NCI-H446 treated with DMSO at 0.1 percent for 48 hours (cell line): ENCODE data around the gene PRM3.
"Not testable (repeated sequence)": the region's sequence is repeated elsewhere in the genome, so short reads cannot be mapped to it uniquely, and the experiment has no call there.

ENCODE experiments used
- DNase-seq: peaks from one replicate; lab custom pipeline; 2025; lab: John Stamatoyannopoulos, UW

Gene PRM3

DNA sequence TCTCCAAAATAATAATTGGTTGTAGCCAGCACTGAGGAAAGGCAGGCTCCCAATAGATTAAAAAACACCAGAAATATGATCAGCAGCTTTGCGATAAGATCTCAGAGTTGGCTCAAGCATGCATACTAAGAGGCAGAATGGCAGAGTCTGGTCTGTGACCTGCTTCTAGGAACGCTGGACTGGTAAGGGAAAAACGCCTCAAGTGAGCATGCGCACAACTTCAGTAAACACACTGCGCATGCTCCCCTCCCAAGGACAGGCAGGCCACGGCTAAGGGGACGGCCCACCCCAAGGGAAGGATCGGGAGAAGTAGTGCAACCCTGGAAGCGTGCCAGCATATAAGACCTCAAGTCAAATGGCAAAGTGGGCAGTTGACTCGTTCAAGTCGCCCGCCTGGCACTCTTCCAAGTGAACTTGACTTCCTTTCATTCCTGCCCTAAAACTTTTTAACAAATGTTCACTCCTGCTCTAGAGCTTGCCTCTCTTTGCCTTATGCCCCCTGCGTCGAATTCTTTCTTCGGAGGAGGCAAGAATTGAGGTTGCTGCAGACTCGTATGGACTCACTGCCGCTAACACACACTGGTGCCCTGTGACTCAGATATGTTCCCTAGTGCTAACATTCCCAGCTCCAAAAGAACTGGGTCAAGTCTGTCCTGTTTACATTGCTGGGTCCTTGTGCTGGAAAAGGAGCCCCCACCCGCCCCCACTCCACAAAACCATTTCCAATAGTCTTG lies 30.1 kb upstream of the PRM3 start:
- no peak for DNase-seq

DNA sequence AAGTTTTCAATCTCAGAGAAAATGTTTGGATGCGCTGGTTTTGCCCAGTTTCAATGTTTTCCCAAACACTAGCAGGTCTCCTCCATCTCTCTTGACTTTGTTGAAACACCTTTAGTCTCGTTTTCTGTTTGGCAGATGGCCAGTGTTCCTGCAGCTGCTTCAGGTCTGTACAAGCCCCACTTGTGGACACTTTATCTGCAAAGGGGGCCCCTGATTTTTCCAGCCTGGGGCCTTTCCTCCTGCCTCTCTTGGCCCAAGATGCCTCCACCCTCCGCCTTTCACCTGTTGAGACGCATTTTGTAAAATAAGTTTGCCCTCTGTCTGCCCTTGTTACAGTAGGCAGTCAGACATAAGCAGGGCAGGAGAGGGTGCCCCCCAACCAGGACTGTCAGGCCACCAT lies 29.5 kb upstream of the PRM3 start:
- no peak for DNase-seq

DNA sequence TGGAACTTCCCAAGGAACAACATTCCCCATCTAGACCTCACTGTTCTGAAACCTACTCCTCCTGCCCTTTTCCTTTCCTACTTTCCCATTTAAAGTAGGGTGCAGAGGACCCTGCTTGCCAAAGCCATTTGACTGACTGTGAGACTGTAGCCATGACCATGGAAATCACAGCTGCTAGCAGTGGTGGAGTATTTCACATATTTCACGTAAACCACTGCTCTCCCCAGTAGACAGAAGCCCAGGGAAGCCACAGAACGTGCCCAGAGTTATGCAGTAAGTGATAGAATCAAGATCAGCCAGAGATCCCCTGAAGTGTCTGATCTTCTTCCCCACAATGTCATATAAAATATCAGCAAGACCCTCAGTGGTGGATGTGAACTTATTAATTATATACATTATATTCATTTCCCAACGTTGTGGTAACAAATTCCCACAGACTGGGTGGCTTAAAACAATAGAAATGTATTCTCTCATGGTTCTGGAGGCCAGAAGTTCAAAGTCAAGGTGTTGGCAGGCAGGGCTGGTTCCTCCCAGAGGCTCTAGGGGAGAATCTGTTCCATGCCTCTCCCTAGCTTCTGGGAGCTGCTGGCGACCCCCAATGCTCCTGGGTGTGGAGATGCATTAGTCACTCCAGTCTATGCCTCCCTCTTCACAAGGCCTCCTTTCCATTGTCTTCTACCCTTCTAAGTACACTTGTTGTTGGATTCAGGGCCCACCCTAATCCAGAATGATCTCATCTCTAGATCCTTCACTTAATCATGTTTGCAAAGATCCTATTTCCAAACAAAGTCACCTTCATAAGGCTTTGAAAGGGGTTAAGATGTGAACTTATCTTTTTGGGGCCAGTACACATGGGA lies 28.4 kb upstream of the PRM3 start:
- no peak for DNase-seq

DNA sequence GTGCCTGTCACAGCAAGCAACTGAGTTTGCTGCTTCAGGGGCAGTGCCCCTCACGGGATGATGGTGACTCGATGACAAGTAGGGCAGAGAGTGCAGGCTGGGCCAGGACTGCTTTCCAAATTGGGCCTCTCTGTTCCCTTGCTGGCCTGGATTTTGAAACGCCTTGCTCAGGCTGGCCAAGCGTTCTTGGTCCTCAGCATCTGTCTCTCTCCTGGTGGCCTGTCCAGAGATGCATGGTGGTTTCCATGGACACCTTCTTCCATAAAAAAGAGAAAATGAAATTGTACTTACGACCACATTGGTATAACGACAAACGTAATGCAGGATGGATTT lies 27.1 kb upstream of the PRM3 start:
- DNase-seq = no peak

DNA sequence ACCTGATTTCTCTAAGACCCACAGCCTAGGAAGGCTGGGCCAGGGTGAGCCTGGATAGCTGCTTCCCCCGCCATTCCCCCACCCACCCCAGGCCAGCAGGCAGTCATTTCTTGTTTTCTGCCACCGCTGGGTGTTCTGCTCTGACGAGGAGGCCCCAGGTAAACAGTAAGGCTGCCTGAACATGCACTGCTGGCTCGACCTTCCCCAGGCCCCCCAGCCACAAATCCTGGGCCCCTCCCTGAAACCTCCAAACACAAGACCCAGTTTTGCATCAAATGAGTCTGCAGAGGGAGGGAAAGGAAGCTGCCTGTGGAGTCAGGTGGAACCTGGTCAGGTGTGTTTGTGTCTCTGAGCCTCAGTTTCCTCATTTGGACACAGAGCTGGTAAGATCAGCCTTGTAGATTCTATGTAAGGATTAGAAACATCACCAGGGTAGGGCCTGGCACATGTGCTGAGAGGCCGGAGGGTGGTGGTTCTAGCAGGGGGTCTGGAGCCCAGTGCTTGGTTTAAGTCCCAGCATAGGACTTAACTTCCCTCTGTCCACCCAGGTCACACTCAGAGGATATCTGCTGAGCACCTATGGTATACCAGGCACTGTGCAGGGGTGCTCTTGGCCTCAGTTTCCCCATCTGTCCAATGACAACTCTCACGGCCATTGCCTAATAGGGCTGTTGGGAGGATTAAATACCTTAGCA lies 26.6 kb upstream of the PRM3 start:
- no peak for DNase-seq

DNA sequence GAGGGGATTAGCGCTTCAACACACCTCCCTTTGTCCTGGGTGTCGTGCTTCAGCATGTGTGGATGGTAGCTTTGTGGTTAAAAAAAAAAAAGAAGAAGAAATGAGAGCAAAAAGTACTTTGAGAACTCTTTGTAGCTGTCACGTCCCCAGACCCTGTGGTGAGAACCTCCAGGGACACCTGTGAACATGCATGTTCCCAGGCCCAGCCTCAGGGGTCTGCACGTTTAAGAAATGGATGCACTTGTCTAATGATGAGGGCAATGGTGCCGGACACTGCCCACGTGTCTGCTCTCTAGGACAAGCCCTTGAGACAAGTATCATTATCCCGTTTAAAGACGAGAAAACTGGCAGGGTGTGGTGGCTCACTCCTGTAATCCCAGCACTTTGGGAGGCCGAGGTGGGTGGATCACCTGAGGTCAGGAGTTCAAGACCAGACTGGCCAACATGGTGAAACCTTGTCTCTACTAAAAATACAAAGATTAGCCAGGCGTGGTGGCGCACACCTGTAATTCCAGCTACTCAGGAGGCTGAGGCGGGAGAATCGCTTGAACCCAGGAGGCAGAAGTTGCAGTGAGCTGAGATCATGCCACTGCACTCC lies 25.6 kb upstream of the PRM3 start:
- not testable (repeated sequence) for DNase-seq

DNA sequence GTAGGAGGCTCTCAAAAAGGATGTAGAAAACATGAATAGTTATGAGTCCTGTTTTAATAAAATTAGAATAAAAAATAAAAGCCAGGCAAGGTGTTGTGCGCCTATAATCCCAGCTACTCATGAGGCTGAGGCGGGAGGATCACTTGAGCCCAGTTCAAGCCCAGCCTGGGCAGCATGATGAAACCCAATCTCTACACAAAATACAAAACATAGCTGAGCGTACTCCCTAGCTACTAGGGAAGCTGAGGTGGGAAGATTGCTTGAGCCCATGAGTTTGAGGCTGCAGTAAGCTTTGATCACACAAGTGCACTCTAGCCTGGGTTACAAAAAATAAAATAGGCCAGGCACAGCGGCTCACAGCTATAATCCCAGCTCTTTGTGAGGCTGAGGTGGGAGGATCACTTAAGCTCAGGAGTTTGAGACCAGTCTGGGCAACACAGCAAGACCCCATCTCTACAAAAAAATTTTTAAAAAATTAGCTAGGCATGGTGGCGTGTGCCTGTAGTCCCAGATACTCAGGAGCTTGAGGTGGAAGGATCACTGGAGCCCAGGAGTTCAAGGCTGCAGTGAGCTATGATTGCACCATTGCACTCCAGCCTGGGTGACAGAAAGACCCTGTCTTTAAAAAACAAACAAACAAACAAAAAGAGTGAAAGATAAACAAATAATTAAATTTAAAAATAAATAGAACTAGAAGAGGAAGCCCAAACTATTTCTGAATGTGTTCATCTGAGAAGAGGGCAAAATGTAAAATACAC lies 24.9 kb upstream of the PRM3 start:
- DNase-seq = no peak

DNA sequence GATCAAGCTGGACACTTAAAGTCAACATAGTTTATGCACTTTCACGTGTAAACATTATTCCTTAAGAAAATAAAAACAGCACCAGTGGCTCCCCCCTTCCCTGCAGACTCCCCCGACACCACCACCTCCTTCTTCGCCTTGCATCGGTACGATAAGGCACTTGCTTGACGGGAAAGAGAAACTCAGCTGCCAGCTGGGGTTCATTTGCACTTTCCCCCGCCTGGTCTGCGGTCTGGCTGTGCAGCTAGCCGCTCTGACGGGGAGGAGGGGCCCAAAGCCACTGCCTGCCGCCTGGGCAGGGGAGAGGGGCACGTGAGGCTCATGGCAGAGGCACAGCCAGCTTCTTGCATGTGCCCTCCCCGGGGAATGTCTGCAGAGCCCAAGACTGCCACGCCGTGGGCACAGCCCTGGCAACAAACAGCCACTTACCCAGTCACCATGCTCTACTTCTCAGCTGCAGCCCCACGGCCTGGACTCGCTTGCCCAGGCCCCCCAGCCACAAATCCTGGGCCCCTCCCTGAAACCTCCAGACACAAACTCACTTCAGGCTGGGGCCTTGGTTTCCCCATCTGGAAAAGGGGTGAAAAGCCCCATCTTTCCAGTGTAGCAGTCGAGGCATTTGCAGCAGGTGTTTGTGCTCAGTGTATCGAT lies 24.2 kb upstream of the PRM3 start:
- DNase-seq = peak; percentile 2

DNA sequence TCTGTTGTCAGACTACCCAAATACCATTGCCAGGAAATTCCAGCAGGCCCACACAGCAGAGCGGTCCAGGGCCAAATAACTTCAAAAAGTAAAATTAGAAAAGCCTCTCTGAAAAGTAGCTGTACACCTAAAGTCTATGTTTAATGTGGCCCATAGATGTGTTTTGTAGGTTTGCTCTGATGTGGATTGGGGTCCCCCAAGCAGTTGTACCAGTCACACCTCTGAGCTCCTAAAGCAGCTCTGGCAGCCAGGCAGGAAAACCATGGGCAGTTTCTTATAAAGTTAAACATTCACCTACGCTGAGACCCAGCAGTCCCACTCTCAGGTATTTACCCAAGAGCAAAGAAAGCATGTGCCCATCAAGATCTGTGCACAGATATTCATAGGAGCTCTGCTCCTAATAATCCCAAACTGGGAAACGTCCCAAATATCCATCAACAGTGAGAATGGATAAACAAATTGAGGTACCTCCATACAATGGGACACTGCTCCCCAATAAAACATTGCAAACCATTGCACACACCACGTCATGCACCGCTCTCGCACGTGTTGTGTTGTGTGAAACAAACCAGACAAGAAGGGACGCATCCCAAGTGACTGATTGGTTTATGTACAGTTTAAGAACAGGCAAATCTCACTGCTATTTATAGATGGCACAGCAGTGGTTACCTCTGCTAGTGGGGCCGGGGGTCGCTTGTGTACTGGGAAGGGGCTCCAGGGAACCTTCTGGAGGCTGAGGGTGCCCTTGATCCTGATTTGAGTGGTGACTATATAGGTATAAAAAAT lies 23.5 kb upstream of the PRM3 start:
- no peak for DNase-seq

DNA sequence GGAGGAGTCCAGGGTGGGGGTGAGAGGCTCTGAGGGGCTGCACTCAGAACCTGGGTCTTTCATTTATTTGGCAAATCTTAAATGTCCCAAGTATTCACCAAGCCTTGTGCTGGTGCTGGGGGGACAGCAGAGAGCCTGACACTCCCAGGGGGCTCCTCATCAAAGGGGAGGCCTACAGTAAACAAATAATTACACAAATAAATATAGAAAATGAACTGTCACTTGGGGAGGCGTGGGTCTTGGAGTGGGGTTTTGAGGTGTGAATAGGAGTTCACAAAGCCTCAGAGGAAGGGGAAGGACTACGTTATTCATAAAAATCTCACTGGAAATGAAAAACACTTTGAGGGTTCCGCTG lies 22.9 kb upstream of the PRM3 start:
- no peak for DNase-seq

DNA sequence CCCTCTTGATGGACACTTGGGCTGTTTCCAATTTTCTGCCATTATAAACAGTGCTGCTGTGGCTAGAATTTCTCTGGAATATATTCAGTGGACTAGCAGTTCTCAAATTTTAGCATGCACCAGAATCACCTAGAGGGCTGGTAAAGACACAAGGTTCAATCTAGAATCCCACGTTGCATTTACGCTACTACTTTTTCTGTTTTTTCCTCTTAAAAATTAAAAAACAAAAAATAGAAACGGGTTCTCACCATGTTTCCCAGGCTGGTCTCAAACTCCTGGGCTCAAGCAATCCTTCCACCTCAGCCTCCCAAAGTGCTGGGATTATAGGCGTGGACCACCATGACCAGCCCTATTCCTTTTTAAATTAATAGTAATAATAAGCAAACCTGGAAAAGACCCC lies 22.2 kb upstream of the PRM3 start:
- DNase-seq = no peak

DNA sequence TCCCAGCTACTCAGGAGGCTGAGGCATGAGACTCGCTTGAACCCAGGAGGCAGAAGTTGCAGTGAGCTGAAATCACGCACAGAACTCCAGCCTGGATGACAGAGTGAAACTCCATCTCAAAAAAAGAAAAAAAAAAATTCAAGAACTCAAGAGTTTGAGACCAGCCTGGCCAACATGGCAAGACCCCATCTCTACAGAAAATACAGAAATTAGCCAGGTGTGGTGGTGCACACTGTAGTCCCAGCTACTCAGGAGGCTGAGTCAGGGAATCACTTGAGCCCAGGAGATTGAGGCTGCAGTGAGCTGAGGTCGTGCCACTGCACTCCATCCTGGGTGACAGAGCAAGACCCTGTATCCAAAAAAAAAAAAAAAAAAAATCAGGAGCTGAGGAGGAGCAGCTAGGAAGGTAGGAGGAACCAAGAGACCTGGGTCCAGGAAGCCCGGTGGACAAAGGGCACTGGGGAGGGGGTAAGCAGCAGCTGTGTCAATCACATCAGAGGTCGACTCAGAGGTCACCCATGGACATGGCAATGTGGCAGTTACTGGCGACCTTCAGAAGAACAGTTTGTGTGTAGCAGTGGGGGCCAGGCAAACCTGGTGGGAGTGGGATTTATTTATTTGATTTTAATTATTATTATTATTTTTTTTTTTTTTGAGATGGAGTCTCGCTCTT lies 18.8 kb upstream of the PRM3 start:
- no peak for DNase-seq

DNA sequence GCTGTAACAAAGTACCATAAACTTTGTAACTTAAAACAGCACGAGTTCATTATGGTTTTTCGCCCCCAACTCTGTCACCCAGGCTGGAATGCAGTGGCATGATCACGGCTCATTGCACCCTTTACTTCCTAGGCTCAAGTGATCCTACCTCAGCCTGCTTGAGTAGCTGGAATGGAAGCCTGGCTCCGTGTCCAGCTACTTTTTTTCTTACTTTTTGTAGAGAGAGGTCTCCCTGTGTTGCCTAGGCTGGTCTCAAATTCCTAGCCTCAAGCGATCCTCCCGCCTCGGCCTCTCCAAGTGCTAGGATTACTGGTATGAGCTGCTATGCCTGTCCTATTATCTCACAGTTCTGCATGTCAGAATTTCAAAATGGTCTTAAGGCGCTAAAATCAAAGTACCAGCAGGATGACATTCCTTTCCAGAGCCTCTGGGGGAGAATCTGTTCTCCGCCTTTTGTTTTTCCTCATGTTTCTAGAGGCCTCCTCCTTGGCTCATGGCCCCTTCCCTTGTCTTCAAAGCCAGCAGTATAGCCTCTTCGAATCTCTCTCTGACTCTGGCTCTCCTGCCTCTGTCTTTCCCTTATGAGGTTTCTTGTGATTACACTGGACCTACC lies 17.8 kb upstream of the PRM3 start:
- DNase-seq = no peak

DNA sequence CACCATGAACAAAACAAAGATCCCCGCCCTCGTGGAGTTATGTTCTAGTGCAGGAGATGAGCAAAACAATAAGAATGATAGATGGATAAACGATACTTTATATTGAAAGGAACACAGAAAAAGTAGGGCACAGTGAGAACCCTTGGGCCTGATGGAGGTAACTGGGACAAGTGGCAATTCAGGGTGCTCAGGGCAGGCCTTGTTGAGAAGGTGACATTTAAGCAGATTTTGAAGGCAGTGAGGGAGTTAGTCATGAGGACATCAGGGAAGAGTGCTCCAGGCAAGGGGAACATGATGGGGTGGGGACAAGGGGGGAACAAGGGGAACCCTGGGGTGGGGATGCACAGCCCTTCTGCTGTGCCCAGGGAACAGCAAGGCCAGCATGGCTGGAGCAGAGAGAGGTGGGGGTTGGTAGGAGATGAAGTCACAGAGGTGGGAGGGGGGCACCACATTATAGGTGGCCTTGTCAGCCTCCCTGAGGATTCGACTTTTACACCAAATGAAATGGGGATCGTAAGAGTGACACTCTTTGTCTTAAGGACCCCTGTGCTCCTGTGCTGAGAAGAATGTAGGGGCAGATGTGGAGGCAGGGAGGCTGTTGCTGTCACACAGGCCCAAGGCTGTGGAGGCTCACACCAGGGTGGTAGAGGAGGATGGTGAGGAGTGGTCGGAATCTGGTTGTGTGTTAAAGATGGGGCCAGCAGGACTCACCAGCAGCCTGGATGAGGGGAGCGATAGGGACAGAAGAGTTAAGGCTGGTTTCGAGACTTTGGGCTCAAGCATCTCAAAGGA lies 16.9 kb upstream of the PRM3 start:
- DNase-seq = no peak

DNA sequence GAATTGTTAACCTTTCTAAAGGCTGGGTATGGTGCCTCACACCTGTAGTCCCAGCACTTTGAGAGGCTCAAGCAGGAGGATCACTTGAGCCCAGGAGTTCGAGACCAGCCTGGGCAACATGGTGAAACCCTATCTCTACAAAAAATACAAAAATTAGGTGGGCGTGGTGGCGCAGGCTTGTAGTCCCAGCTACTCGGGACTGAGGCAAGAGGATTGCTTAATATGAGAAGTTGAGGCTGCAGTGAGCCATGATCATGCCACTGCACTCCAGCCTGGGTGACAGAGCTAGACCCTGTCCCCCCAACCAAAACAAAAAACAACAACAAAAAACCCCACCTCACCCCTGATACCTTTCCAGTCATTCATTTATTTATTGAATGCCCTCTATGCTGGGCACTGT lies 16.3 kb upstream of the PRM3 start:
- DNase-seq = not testable (repeated sequence)

DNA sequence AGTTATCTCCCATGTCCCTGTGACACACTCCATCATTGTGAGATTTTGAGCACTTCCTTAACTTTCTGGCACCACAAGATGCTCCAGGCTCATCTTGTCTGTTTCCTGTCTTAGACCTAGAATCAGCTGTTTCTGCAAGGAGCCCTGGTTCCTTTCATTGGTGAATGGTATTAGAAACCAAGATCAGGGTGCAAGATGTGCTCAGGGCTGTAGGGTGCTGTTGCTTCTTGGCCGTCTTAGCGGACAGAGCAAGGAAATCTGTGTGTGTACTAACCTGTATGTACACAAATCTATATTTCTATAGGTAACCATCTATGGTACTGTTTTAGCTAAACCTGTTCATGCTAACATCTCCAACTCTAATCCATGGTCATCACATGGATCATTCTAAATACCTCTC lies 15.8 kb upstream of the PRM3 start:
- DNase-seq = no peak

DNA sequence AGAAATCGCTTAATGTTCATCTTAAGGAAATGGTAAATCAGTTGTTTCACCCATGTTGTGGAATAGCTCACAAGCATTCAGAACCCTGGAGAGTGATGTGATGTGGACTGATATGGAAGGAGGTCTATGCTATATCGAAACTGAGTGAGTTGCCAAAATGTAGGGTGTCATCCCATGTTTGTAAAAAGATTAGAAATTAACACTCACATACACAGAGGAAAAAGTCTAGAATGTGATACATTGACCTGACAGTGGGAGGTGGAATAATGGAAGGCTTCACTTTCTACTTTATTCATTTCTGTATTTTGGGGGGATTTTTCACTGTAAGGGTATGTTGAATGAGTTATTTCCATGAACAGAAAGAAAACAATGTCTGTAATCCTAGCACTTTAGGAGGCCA lies 12.4 kb upstream of the PRM3 start:
- no peak for DNase-seq

DNA sequence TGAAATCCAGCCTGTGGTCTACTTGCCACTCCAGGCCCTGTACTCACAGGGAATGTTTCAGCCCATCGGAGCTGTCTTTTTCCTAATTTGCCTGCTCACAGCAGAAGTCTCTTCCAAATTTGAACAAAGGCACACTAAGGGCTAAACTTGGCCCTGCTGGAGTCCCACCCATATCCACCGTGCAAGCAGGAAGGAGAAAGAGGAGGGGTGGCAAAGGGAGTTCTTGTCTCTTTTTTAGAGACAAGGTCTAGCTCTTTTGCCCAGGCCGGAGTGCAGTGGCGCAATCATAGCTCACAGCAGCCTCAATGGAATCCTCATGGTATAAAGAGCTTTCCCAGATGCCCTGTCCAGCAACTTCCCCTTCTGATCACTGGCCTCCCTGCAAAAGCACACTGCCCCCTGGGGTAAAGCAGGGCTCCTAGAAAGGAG lies 10.4 kb upstream of the PRM3 start:
- DNase-seq = no peak
